HG03460 (cell line): Measurements from ENCODE around the gene SLC35B4.
A peak's percentile ranks its signal among the peaks of the same experiment; 100 is the strongest.

Source experiments
- ATAC-seq: cut with Tn5 transposase; IDR thresholded peaks from one replicate; pipeline ENCODE4 v1.9.1; 2021; ENCODE audit not compliant: unreplicated experiment

Gene SLC35B4, protein sequence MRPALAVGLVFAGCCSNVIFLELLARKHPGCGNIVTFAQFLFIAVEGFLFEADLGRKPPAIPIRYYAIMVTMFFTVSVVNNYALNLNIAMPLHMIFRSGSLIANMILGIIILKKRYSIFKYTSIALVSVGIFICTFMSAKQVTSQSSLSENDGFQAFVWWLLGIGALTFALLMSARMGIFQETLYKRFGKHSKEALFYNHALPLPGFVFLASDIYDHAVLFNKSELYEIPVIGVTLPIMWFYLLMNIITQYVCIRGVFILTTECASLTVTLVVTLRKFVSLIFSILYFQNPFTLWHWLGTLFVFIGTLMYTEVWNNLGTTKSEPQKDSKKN

DNA sequence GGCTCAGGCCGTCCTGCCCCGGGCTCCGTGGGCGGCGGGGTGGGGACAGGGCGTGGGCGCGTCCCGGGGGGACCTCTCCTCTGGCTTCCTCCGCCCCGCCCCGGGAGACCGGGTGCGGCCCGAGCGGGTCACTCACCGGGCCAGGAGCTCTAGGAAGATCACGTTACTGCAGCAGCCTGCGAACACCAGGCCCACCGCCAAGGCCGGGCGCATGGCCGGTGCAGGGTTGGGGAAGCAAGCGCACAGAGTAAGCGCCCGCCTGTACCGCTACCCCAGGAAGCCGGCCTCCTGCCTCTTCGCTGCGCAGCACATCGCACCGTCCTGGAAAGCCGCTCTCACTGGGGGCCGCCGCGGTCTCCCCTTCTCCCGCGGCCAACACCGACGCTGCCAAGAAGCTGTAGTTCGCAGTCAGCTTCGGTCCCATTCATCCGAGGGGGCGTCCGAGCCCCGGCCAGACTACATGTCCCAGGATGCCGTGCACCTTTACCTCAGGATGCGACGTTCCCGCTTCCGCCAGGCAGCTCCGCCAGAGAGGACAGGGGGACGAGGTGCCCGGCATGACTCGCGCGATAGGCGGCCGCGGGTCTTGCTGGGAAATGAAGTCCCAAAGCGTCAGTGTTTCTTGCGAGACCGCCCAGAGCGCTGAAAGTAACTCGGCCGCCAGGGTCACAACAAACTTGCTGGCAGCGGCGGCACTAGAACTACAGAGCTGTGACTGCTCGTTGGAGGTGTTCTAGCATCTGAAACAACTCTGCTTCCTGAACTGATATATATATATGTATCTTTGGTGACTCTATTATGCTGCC is at the start of gene SLC35B4:
Gene SLC35B4 (minus strand): TSS at position 392 of the 806 bp plus-strand sequence. CDS start 179 bp downstream, at position 213.
- peak; percentile 98 for ATAC-seq

DNA sequence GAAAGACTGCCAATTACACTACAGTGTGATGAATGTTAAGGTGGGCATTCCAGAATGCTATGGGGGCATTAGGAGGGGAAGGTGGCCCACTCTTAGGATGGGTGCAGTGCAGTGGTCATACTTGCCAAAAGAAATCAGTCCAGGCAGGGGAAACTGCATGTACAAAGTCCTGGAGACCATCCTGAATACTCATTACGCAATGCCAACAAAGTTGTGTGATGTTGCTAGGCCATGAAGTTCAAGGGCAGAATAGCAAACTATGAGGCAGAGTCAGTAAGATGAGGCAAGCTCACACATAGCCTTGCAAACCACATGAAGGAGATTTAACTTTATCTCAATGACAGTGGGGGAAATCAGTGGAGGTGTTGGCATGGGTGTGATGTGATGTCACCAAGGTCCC is 49.8 kb upstream of the SLC35B4 start:
- ATAC-seq, result no peak

DNA sequence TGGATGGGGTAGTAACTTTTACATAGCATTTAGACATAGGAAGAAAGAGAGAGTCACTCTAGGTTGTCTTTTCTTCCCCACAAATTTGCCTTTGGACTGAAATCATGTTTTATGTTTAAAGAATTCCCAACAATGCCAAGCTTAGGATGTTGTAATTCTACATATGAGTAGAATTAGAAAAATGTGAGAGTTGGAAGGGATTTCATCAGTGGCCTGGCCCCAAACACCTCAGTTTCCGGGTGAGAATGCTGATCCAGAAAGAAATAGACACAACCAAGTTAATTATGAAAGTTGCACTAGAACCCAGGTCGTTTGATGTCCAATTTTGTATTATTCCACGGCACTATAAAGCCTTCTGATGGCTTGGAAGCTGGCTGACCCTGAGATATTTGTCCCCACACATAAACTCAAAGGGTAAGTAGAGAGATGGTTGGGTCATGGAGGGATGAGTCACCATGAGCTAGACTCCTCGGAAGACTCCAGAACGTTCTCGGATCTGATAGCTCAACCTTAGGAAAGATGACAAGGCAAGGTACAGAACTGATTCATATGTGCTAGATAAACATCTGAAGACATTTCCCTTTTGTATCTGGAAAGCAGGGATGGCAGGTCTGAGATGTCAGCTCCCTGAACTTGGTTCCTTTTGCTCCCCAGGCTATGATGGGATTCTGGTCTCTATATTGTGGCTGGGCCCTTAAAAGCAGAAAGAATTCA is 48.8 kb upstream of the SLC35B4 start:
- no peak for ATAC-seq

DNA sequence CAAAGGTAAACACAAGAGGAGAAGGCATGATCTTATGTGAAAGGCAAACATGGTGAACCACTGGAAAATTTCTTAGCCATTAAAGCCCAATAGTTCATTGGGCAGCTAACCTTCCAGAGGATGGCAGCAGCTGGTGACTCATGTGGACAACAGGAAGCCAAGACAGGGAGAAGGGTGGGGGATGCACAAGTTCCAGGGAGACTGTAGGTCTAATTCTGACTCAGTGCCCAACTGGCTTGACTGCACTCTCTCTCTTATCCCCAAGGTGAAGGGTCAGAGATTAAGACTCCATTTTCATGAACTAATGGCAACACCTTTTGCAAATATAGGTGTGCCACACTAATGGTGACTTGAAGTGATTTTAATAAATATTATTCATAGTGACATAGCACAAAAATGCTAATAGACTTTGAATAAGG is 47.9 kb upstream of the SLC35B4 start:
- no peak for ATAC-seq

DNA sequence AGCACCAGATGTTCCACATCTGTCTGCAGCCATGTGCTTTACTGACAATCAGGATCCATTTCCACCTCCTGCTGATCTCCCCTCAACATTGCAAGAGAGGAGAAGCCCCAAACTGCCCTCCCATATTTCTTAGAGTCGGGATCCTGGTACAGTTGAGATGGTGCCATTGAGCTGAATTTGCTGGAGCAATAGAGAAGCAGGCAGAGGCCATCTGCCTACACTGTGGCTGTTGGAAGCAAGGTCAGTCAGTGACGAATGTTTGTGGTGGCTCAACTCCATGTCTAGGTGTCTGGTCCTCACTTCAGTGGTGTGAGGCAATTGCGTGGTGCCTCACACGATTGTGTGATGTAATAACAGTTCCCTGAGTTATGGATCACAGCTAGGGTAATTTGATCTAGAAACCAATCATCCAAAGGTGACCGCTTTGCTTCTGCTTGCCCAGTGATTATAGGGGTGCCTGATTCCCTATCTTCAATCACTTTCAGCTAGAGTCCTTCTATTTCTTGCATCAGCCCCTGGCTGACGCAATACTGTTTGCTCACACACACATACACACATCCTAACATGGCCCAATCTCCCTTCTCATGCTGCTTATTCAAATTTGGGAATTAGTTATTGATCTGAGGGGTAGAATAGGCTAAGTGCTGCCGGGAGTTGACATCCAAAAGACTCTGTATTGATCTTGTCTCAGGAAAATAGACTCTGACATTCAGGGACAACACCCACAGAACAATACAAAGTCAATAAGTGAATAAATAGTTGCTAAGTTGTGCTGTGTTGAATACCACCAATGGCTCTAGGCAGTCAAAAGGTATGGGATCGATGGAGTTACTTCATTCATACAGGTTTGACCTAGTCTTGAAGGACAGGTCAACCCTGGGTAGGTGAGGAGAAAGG is 46.1 kb upstream of the SLC35B4 start:
- no peak for ATAC-seq

DNA sequence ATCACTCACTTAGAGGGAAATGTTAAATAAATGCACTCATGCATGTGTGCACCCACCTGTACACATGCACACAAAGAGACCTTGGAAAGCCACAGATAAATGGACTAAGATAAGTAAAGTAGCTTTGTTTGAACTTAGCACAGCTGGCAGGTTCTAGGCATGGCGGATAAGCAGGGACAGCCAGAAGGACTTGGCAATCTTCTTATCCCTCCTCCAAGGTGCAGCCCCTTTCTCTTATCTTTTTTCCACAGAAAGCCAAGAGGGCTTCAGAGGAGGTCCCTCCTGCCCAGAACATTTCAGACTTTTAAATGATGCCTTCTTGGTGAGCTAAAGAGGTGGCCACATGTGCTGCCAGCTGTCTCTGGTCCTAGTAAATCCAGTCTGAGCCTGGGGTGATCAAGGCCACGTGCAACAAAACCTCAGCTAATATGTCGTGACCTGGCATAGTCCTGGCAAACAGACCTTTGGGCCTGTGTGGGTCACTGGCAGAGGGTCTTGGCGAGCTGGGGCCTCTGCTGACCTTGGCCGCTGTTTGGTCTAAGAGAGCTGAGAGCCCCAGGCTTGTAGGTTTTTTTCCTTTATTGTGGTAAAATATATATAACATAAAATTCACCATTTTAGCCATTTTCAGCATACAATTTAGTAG is 43.2 kb upstream of the SLC35B4 start:
- no peak for ATAC-seq

DNA sequence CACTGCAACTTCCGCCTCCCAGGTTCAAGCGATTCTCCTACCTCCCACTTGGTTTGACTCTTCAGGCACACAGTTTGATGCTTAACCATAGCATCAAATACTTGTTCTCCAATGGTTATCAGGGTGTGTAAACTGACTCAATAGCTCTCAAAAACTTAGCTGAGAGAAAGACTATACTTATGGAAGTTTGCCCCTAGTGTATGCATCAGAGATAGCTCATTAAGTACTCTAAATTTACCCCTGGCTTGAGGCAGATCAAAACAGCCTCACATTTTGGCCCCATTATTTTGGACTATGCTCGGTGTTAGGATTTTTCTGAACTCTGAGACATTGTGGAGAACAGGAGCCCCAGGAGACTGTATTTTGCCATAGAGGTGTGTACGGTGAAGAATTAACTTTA is 40.8 kb upstream of the SLC35B4 start:
- ATAC-seq, result no peak

DNA sequence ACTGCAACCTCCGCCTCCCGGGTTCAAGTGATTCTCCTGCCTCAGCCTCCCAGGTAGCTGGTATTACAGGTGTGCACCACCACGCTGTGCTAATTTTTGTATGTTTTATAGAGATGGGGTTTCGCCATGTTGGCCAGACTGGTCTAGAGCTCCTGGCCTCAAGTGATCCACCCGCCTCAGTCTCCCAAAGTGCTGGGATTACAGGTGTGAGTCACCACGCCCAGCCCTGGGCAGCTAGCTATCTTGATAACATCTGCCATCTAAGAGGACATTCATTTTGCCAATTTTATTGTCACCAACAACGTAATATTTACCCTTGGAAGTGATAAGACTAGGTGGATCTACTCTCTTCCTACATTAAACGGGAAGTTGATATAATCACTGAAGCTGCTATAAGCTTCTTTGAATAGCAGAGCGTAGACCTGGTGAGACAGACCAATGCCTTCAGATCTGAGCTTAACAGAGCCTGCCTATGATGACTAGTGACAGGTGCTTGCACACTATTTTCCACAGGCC is 39.7 kb upstream of the SLC35B4 start:
- ATAC-seq, result no peak

DNA sequence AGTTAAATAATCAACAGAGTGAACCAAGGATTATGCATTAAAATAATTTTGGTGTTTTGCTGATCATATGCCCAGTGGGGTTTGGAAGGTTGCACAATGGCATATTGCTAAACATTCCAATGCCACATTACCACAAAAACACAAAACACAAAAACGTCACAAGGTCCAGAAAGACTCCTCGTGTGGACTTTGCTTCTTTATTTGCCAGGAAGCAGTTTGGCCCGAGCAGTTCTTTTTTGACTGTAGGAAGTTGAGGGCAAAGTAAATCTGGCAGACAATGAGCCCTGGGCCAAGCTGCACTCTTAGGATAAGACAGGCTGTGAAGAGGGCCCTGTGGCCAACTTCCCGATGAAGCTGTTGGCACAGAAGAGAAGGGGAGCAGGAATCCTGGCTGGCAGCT is 39.2 kb upstream of the SLC35B4 start:
- ATAC-seq, result no peak

DNA sequence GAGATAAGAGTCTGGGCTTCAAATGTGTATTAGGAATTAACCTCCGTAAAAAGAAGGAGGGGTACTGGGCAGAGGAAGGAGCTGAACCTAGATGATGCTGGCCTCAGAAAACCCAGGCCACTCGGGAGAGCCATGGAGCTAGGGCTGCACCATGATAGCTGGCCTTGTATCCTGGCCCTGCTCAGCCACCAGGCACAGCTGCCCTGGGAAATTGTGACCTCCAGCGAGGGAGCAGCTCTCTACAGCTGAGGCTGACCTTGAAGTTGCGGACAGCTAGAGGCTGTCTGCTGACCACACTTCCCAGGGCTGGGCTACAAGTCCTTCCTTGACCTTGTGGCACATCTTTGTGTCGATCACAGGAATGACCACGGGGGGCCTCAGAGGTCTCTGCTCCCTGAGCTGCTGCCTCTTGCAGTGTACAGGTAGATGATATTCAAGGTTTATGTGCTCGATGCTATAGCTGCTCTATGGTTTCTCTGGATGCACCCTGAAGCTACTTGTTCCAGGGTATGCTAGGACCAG is 38.3 kb upstream of the SLC35B4 start:
- ATAC-seq, result no peak

DNA sequence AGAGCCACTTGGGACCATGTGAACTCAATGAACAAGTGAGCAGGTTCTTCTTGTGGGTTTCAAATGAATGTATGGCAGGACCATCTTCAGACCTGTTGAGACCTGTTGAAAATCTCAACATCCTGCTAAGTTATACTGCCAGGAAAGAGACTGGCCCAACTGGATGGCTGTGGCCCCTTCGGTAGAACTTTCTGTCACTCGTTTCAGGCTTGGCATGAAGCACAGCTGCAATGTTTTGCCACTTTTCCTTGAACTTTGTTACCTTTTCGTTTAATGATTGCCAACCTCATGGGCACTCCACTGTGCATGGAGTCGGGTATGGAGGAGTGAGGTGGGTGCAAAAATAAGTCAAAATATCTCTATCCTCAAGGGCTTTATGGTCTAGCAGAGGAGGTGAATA is 36.7 kb upstream of the SLC35B4 start:
- ATAC-seq, result no peak

DNA sequence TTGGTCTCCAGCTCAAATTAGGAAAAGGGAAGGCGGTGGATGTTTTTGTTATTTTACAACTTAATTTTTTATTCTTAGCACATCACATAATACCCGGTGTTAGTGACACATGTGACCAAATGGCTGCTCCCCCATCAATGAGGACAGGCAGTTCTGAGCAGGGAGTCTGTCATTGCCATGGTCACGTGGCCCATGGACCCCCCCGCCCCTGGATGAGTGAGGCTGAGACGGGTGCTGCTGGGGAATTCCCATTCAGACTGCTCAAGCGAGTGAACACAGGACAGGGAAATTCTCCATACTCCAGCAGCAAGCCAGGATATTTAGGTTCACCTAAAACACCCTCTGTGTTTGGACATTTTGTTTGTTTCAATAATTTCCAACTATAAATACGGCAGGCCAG is 34.7 kb upstream of the SLC35B4 start:
- ATAC-seq, result no peak

DNA sequence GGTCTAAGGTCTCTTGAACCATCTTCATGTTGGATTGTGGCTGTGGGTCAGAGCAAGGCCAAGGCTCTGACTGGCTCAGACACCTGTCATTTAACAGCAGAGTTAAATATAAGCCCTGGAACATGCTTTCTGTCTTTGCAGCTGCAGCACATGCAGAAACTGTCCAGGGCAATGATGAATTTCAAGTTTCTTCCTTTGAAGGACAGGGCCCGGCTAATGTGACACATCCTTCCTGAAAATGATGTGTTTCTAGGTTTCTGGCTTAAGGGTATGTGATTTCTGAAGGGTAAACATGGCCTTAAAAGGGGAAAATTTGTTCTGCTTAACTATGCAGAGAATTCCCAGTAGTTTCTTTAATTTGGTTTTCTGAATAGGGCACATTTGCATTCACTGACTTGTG is 34.0 kb upstream of the SLC35B4 start:
- ATAC-seq, result no peak

DNA sequence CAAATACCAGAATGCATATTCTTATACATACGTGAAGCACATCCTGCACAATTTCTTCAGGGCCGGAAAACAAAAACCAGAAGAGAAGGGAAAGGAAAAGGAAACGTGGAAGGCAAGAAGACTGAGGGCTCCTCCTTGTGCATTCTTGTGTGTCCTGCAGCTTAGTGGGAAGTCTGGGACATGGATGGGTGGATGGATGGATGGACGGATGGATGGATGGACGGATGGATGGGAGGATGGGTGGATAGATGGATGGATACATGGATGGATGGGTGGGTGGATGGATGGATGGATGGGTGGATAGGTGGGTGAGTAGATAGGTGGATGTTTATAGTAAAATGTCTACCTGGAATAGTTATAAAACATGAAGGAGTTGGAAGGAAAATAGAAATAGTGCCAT is 30.8 kb upstream of the SLC35B4 start:
- ATAC-seq, result no peak

DNA sequence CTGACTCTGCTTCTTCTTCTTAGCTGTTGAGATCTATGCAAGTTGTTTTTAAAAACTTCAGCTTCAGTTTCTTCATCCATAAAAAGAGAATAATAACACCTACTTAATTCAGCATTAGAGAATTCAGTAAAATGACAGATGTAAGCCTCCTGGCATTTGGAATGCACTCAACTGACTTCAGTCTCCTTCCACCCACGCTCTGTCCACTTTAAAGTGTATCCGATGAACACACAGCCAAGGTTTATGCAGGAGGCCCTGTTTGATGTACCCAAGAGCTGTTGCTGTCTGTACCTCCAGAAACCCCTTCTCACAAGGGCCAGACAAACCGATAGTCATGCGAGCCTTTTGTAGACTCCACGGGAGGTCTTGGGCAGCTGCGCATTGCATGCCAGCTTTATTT is 27.1 kb upstream of the SLC35B4 start:
- no peak for ATAC-seq

DNA sequence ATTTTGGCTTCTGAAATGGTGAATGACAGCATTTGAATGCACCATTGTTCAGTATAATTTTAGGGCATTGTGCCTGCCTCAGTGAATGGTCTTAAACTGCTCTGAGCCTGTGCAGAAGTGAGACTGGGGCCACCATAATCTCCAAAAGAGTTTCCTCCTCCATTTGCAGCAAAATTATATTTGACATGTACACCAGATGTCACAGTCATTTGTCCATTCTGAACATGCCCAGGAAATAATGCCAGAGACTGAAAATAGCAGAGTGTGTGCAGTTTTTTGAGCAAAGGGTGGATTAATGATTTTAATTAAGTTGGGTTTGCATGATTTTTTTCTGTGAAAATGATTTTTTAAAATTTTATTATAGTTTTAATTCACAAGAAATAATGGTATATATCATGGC is 26.4 kb upstream of the SLC35B4 start:
- no peak for ATAC-seq

DNA sequence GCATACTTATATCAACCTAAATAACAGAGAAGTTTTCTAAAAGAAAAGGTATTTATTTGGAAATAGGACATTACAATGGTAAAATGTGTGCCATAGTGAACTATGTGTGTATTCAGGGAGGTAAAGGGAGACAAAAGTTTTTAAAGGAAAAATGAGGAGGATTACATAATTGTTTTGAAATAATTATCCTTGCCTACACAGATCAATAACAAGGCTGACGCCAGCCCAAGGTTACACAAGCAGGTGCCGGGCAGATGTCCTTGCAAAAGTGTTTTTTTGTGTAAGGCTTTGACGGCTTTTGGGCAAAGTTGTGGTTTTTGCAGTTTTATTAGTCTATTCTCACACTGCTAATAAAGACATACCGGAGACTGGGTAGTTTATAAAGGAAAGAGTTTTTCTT is 22.7 kb upstream of the SLC35B4 start:
- no peak for ATAC-seq

DNA sequence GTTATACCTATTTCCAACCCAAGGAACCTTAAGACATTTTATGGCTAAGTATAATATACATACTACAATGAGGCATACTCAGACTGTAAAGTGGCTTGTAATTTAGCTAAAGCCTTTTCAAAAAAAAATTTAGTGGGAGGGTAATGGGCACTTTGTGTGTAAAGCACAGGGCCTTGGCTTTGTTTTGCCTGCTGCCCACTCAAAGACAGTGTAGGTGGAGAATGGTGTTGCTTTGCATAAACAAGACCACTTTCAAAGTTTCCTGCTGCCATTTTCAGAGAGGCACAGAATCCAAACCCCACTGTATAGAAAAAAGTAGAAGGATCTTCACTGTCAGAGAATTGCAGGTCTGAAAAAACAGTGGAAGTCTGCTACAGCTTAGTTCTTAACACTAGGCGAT is 21.2 kb upstream of the SLC35B4 start:
- ATAC-seq, result no peak

DNA sequence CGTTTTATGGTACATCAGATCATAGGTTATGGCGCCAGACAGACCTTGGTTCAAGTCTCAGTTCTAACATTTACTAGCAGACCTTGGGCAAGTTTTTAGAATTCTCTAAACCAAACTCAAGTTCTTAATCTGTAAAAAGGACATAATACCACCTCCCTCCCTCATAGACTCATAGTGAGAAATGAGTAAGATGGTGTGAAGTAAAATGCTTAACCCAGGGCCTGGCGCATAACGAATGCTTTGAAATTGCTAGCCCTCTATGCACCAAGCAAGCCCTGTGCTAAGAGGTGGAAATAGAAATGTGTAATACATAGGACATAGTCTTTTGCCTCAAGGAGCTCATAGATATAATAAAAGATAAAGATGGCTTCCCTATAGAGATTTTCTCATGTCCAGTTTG is 17.7 kb upstream of the SLC35B4 start:
- no peak for ATAC-seq

DNA sequence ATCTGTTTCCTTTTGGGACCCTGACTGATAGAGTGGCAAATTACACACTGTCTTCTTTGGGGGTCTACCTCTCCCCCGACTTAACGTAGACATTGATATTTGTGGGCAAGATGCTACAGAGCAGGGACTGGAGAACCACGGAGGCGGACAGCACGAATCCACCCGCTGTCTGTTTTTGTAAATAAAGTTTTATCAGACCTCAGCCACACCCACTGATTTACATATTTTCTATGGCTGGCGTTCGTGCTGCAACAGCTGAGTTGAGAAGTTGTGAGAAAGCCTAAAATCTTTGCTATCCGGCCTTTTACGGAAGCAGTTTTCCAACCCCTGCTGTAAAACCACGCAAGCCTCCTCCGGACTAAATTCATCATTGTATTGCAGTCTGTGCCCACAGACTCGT is 17.2 kb upstream of the SLC35B4 start:
- ATAC-seq, result no peak
